HG03558 (cell line): ENCODE data around the gene NACA2.
"Not testable (repeated sequence)": the region's sequence is repeated elsewhere in the genome, so short reads cannot be mapped to it uniquely, and the experiment has no call there.

Experiments
- ATAC-seq: cut with Tn5 transposase; IDR thresholded peaks from one replicate; pipeline ENCODE4 v1.9.1; 2021; ENCODE audit warnings: moderate number of reproducible peaks; ENCODE audit not compliant: unreplicated experiment; ENCODE audit errors: extremely low read depth

The NACA2 gene

DNA sequence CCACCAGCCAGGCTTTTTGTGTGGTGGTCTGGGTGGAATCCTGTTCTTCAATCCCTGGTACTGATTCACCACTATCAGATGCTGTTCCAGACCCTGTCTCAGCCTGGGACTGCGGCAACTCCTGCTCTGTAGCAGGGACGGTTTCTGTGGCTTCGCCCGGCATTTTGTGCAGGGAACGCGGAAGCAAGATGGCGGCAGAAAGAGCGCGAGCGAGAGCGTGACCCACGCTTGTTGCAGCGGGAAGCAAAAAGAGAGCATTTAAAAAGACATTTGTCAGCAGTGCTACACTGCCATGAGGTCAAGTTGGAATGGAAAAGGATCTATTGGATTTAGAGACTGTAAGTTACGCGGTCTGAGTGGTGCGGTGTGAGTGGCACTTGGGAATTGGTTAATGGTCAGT, at the start of gene NACA2:
NACA2 (minus strand) TSS at position 202 of the 400 bp plus-strand sequence; CDS start at position 163, 39 bp downstream.
- ATAC-seq = no peak

GRCh38 chr17:61639818-61640217, 48.8 kb upstream of the NACA2 start:
- no peak for ATAC-seq

DNA sequence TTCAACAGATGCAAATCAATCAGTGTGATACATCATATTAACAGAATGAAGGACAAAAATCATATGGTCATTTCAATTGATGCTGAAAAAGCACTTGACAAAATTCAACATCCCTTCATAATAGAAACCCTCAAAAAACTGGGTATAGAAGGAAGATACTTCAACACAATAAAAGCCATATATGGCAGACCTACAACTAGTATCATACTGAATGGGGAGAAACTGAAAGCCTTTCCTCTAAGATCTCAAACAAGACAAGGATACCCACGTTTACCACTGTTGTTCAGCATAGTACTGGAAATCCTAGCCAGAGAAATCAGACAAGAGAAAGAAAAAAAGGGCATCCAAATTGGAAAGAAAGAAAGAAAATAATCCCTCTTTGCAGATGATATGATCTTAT, 47.1 kb upstream of the NACA2 start:
- ATAC-seq = no peak

DNA sequence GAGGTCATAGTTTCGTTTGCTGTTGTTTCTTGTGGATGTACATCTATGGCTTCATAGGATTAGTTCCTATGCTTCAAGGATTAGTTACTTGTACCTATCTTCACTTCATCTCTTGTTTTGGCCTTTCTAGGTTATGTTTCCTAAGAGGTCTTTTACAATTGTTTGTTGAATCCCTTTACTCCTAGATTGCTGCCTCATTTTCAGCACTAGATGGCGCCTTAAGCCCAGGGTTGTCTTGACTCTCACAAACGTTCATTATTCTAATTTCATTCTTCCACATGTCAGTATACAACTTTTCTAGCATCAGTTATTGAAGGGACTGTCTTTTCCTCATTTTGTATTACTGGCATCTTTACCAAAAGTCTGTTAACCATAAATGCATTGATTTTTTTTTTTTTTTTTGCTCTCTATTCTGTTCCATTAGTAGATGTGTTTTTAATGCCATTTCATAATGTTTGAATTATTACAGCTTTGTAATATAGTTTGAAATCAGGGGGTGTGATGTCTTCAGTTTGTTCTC, 45.0 kb upstream of the NACA2 start:
- ATAC-seq = no peak

- no peak for ATAC-seq
Measured at GRCh38 chr17:61634942-61635538, 44.0 kb upstream of the NACA2 start.

DNA sequence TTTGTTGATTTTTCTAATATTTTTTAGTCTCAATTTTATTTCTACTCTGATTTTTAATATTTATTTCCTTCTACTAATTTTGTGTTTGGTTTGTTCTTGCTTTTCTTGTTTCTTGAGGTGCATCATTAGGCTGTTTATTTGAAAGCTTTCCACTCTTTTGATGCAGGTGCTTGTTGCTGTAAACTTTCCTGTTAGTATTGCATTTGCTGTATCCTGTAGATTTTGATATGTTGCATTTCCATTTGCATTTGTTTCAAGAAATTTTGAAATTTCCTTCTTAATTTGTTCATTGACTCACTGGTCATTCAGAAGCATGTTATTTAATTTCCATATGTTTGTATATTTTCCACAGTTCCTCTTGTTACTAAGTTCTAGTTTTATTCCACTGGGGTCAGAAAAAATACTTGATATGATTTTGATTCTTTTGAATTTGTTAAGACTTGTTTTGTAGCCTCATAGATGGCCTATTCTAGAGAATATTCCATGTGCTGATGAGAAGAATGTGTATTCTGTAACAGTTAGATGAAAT, 43.1 kb upstream of the NACA2 start:
- no peak for ATAC-seq

GRCh38 chr17:61632826-61633225, 41.8 kb upstream of the NACA2 start:
- ATAC-seq = no peak

- ATAC-seq = no peak
Measured at GRCh38 chr17:61631800-61632199, 40.8 kb upstream of the NACA2 start.

DNA sequence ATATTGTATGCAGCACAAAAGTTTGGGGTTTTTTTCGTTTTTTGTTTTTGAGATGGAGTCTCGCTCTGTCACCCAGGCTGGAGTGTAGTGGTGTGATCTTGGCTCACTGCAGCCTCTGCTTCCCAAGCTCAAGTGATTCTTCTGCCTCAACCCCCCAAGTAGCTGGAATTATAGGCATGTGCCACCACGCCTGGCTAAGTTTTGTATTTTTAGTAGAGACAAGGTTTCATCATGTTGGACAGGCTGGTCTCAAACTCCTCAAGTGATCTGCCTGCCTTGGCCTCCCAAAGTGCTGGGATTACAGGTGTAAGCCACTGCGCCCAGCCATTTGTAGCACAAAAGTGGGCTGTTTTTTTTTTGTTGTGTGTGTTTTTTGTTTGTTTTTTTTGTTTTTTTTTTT, 37.1 kb upstream of the NACA2 start:
- not testable (repeated sequence) for ATAC-seq

DNA sequence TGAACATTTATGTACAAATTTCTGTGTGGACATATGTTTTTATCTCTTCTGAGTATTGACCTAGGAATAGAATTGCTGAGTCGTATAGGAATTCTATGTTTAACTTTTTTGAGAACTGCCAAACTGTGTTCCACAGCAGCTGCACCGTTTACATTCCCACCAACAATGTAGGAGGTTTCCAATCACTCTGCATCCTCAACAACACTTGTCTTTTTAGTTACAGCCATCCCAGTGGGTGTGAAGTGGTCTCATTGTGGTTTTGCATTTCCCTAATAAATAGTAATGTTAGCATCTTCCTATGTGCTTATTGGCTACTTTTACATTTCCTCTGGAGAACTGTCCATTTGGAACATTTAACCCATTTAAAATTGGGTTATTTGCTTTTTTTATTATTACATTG, 36.6 kb upstream of the NACA2 start:
- no peak for ATAC-seq

GRCh38 chr17:61627125-61627524, 36.1 kb upstream of the NACA2 start:
- no peak for ATAC-seq

DNA sequence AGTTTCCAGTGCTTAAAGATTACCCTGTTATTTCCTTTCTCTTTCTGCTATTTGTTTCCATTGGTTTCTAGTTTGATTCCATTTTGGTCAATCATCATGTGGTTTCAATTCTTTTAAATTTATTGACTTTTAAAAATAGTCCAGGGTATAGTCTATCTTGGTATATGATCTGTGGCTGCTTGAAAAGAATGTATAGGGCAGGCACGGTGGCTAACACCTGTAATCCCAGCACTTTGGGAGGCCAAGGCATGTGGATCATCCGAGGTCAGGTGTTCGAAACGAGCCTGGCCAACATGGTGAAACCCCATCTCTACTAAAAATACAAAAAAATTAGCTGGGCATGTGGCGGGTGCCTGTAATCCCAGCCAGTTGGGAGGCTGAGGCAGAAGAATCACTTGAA, 34.5 kb upstream of the NACA2 start:
- no peak for ATAC-seq

GRCh38 chr17:61624951-61625350, 33.9 kb upstream of the NACA2 start:
- no peak for ATAC-seq

GRCh38 chr17:61621317-61621716, 30.3 kb upstream of the NACA2 start:
- no peak for ATAC-seq

DNA sequence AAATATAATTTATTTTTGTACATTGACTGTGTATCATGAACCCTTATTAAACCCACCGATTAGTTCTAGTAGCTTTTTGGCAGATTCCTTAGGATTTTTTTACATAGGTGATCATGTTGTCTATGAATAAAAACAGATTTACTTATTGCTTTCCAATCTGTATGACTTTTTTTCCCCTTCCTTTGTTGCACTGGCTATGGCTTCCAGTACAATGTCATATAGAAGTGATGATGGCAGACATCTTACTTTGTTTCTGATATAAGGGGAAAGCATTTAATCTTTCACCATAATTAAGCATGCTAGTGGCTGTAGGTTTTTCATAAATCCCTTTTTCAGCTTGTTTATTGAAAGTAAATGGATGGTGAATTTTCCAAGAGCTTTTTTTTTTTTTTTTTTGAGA, 28.9 kb upstream of the NACA2 start:
- ATAC-seq = no peak

DNA sequence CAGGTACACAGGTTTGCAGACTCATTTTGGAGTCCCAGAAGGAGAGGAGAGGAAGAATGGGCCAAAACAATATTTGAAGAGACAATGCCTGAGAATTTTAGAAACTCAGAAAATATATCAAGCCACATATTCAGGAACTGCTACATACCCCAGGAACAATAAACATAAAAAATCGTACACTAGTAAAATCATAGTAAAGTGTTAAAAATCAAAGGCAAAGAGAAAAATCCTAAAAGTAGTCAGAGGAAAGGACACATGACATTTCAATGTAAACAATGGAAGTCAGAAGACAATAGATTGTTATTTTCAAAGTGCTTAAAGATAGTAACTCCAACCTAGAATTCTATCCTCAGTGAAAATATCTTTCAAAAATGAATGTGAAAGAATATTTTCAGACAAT, 28.5 kb upstream of the NACA2 start:
- no peak for ATAC-seq

DNA sequence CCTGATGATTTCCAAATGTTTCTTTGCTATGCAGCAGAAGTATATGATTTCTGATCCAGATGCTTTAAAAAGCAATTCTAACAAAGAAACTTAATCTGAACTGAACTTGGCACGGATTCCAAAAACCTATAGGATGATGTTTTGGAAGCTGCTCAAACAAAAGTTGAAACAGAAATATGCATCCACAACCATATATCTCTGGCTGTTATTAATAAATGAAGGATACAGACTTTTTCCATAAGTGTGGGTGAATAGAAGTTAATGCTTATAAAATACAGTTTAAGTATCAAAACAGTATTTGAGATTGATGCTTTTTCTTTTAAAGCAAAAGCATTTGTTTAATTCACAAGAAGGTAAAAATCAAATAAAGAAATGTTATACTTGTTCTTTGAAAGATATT, 27.9 kb upstream of the NACA2 start:
- ATAC-seq = no peak

DNA sequence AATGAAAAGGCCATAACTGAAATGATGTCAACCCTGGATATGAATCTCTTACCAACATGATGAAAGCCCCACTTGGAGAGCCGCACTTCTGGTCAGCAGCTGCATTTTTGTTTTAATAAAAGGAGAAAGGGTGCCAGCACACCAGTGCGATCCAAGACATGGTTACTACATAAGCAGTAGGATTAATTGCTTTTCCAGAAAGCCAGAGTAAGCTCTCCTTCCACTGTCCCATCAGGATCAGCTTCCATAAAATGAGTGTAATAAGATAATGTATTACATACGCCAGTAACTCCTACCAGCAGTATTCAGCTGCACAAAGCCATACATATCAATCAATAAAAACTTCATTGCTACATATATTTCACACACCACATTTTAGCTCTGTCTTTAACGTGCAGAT, 26.3 kb upstream of the NACA2 start:
- no peak for ATAC-seq

GRCh38 chr17:61616783-61617182, 25.8 kb upstream of the NACA2 start:
- no peak for ATAC-seq

GRCh38 chr17:61614219-61614618, 23.2 kb upstream of the NACA2 start:
- ATAC-seq = no peak

DNA sequence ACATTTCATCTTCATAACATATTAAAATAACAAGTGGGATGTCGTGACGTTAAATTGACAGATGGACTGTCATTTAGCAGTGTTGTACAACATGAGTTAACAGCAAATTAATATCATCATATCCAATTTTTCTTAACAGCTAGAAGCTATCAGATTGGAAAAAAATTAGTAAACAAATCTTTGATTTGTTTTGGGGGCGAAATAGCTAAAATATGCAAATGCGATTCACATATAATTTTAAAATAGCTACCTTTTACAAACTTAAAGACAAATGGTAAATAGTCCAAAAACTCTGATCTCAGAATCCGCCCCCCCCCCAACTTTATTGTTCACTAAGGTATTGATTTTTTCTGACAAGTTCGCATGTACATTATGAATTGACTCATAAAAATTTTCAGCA, 20.3 kb upstream of the NACA2 start:
- no peak for ATAC-seq

DNA sequence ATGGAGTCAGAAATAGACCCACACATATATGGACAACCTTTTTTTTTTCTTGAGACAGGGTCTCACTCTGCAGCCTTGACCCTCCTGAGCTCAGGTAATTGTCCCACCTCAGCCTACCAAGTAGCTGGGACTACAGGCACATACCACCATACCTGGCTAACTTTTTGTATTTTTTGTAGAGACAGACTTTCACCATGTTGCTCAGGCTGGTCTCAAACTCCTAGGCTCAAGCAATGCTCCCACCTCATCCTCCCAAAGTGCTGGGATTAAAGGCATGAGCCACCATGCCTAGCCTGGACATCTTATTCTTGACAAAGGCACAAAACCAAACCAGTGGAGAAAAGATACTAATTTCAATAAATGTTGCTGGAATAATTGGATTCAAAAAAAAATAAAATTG, 14.7 kb upstream of the NACA2 start:
- ATAC-seq = no peak
